MM.1S (cell line): ENCODE data around the gene FRMD4B.

Source experiments
- CTCF ChIP-seq: fragments of 300-600 bp; sonication (generic); IDR thresholded peaks from 2 replicates; pipeline ENCODE4 v1.5.1; 2016; ENCODE audit warnings: antibody characterized with exemption, low read length, mixed read lengths
- EZH2 ChIP-seq: fragments of 300-600 bp; sonication (generic); optimal IDR thresholded peaks from 2 replicates; pipeline ENCODE3; 2017; ENCODE audit warnings: low read depth, mild to moderate bottlenecking, antibody characterized with exemption, low read length, mixed read lengths

GRCh38 chr3:69240651-69241568, 145.0 kb downstream of the FRMD4B start:
- TF ChIP-seq CTCF (no peak), EZH2 (no peak)
